Hematopoietic multipotent progenitor cell treated with erythropoietin and hydrocortisone succinate and interleukin-3 and kit ligand, for 17 days (in vitro differentiated cells): ENCODE measurements around the gene TFEC.
"Not testable (repeated sequence)": the region's sequence is repeated elsewhere in the genome, so short reads cannot be mapped to it uniquely, and the experiment has no call there.

Experiments used
- DNase-seq: peaks from one replicate; pipeline ENCODE4 v3.0.0-alpha.2; 2015; ENCODE audit warnings: low spot score

The TFEC gene

GRCh38 chr7:115988401-115988800, 42.2 kb downstream of the TFEC start:
- DNase-seq: no peak

GRCh38 chr7:115987486-115987885, 43.1 kb downstream of the TFEC start:
- no peak for DNase-seq

- DNase-seq: no peak
Measured at GRCh38 chr7:115984105-115984504, 46.5 kb downstream of the TFEC start.

DNA sequence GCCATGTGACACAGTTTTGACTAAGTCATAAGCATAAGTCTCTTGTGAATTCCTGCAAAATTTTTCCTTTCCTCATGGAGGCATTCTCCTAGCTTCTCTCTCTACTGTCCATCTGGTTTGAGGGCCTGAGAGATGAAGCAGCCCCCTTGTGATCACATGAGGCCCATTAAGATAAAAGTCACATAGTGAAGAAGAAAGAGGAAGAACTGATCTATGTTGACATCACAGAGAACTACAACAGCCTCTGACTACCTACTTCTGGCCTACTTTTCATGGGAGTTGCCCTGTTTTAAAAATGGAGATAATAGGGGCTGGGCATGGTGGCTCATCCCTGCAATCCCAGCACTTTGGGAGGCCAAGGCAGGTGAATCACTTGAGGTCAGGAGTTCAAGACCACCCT, 50.4 kb downstream of the TFEC start:
- no peak for DNase-seq

DNA sequence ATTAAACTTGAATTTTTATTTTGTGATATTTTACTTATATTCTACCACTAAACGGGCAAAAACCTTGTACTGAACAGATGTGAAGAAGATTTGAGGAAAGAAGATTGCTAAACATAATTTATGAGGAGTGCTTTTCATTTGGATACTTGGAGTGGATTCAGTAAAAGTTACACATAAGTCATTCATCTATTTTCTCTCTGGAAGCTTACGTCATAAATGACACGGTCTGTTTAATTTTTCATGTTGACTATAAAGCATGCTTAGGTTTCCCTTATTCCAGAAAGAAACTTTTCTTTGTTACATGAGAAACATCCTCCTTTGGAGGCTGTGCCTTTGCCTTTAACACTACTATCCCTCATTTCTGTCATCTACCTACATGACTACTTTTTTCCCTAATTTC, 53.9 kb downstream of the TFEC start:
- DNase-seq: no peak

DNA sequence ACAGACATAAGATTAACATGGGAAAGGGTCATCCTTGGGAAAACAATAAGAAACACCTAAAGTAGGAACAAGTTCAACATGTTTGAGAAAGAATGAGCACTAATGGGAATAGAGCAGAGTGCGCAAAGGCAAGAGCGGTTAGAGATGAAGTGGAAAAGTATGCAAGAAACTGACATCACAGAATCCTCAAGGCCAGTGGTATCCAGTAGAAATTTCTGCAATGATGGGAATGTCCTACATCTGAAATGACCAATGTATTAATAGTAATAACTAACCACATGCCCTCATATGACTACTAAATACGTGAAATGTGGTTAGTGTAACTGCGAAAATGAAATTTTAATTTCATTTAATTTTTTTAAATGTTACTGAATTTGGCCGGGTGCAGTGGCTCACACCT, 54.8 kb downstream of the TFEC start:
- DNase-seq: no peak

DNA sequence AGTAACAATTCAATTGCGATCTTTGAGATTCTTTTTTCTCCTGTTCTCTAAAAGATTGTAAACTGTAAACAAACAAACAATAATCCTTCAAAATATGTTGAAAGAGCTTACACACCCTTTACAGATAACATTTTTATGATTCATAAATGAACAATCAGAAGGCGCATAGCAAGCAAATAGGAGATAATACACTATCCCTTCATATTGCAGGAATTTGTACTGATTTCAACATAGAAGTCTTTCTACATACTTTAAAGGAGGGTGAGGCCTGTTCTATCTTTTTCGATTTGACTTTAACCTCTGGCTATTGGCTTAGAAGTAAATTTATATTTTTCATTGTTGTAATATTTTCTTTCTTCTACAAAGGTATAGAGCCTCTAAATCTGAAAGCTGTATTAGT, 57.2 kb downstream of the TFEC start:
- no peak for DNase-seq

DNA sequence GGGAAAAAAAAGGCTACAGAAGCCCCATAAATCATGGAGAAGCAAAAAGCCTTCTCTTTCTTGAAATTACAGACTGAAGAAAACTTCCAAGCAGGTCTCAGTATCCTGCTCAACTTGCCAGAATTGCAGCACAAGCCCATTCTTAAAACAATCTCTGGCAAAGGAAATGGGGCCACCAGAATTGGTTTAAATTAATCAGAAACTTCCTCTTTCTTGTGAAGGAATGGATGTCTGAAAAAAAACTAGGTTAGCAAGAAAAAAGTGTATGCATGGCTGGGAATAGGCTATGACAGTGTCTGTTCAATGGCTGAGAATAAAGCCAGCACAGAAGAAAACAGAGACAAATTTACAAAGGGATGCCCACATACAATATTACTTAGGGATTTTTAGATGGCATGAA, 59.1 kb downstream of the TFEC start:
- DNase-seq: no peak

- DNase-seq: no peak
Measured at GRCh38 chr7:115968596-115968995, 62.0 kb downstream of the TFEC start.

DNA sequence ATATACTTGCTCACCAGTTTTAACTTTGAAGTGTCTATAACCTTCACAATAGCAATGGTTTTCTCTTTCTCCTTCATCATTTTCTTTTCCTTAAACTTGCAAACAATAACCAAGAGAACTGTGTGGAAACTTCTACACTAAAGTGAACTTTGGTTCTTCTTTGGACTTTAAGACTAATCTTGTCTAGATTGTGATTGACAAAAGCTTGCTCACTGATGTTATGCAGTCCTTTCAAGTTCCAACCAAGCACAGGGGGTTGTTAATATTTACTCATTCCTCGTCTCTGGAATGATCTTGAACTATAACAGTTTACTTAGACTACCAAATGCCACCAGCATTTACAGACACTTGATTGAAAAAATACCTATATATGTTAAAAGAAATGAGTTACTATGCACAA, 62.4 kb downstream of the TFEC start:
- no peak for DNase-seq

DNA sequence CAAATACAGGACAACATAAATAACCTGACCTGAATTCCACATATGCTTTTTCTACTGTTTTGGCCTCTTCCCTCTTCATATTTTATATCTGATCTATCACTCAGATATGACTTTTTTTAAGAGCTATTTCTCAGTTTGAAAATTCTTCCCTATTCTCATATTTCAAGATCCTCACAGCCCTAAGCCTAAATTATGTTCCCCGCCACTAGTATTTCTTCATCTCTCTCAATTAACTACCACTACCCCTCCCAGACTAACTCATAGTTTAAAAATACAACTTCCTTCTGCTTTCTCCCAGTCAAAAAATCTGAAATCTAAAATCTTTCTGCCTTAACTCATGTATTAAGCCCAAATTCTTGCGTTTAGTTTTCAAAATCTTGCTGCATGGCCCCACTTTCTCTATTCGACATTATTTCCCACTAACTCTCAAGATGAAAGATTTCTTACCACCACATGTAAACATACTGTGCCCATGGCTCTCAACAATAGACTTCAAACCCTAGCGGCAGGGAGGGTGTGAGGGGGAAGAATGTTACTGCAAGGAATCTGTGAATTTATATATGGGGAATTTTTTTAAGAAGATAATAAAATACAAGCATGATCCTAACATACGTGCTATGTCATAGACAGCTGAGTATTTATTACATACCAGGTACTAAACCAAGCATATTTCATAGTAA, 64.6 kb downstream of the TFEC start:
- no peak for DNase-seq

DNA sequence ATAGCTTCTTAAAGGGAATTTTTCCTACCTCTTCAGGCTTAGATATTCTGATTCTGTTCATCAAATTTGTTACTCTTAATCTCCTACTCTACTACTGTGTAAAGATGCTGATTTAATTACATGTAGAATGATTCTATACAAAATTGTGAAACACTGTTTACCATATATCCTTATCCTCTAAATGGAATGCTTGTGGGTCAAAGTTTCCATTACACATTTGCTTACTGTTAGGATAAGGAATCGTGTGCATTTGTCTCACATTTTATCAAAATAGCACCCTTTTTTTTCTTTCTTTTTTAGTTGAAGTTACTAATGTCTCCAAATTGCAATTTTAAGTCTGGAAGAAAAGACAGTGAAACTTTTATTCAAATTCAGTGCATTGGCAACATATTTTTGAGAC, 65.3 kb downstream of the TFEC start:
- no peak for DNase-seq

- DNase-seq: no peak
Measured at GRCh38 chr7:115964799-115965198, 65.8 kb downstream of the TFEC start.

GRCh38 chr7:115962340-115962739, 68.2 kb downstream of the TFEC start:
- DNase-seq: no peak

GRCh38 chr7:115953592-115954255, 76.8 kb downstream of the TFEC start:
- DNase-seq: no peak

- no peak for DNase-seq
Measured at GRCh38 chr7:115952832-115953231, 77.7 kb downstream of the TFEC start.

GRCh38 chr7:115951547-115951946, 79.0 kb downstream of the TFEC start:
- no peak for DNase-seq

GRCh38 chr7:115941703-115942268, 88.8 kb downstream of the TFEC start:
- no peak for DNase-seq

DNA sequence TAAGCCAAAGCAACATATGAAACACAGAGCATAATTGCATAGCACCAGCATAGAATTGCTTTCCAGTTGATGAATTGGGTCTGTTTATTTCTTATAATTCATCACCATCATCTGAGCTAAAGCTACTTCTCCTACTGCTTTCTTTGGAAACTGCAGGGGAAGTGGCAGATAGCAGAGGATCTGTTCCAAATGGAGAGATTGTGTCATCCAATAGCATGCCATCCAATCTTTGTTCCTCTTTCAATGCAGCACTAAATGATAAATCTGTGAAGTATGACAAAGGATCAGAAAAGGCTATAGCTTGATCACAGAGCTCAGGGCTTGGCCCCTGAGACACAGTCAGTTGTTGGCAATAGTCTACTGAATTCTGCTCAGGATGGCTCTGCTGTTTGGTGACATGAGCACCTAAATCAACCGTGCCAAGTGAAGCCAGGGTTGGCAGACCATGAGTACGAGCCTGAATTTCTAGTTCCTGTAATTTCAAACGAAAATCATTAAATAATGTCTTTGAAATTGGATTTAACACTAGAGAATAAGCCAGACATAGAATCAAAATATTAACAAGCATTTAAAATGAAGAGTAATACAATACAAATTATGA, 90.0 kb downstream of the TFEC start:
- DNase-seq: no peak

- no peak for DNase-seq
Measured at GRCh38 chr7:115937960-115938359, 92.6 kb downstream of the TFEC start.

GRCh38 chr7:115933471-115933870, 97.1 kb downstream of the TFEC start:
- DNase-seq: no peak

DNA sequence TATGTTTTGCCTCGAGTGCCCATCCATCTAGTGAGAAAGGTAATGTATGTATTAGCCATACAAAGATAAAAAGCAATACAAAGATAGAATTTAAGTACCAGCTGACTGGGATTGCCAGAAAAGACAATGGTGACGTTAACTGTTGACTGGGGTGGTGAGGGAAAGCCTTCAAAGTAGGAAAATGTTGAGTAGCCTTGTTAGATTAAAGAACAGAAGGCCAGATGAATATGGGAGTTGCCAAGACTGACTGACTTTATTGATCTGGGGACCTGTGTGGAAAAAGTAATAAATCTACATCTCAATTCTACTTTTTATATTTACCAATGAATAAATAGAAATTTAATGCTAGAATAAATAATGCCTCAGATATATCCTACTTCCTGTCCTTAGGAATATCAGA, 97.7 kb downstream of the TFEC start:
- no peak for DNase-seq

- not testable (repeated sequence) for DNase-seq
Measured at GRCh38 chr7:115930184-115930583, 100.4 kb downstream of the TFEC start.
